Measurements from ENCODE around the gene CDK4. TPM values are rescaled to one million over a fixed set of nuclear protein-coding genes. Genes with fewer than 3 reads are reported as not detected.
A peak's percentile ranks its signal among the peaks of the same experiment; 100 is the strongest.

CDK4 gene
- total and polyA plus RNA-seq, 2 of the 13 experiments (the other 11 are each of a cell fraction or from before 2014, with no cell fraction given) = 191 to 209 TPM

DNA sequence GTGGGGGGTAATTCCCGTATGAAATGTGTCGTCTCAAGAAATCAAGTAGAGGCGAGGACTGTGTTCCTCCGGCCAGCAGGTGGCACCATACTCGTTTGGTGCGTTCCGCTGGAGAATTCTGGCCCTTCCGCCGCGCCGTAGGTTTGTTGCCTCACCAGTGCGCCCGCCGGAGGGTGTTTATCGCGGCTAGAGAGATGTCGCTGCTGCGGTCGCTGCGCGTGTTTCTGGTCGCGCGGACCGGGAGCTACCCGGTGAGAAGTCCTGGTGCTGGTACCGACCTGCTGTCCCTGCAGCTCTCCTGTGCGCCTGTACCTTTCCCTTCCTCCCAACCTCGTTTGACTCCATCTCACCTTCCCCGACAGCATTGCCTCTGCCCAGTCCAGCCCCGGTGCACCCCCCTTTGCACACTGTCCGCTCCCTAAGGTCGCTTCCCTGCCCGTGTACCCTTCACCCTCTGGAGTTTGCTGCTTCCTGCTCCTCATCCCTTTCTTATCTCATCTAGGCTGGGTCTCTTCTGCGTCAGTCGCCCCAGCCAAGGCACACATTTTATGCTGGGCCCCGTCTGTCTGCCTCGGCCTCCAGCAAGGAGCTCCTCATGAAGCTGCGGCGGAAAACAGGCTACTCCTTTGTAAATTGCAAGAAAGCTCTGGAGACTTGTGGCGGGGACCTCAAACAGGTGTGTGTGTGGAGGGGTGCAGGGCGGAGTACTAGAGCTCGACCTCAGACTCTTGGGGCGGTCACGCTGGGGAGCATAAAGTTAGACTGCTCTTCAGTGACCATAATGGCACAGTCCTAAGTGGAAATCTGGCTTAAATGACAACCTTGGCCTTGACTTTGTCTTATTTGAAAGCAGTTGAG is 30.7 kb upstream of the CDK4 start, which contains the start of gene TSFM:
Gene TSFM (plus strand): TSS at position 180 of the 858 bp plus-strand sequence. CDS start 15 bp downstream, at position 195.
- H3K4me3 ChIP-seq (replicated peaks in 1 of 3; ENCODE audit: insufficient read depth in 1 of 3, low read depth in 2 of 3, low read length in 3 of 3) = peak within 1 kb of the TSS; percentile 95 to 100 (median 99)
- no TSS peak for BruUV-seq (replicated peaks)
- H3K79me2 ChIP-seq (ENCODE audit: insufficient read depth, low read length) = peaks cover 16% of the 10 kb centered on the region
- peak; percentile 85 for DNase-seq (ENCODE audit: low spot score)
- H3K4me2 ChIP-seq (ENCODE audit: low read depth, low read length) = peak within 1 kb of the TSS; percentile 78
- CTCF ChIA-PET (ENCODE audit: low intra/inter-chr PET ratio, low total read pairs) = interaction anchor here (1.8 kb wide), 1 partner anchor 122 kb away, joined by 13 read pairs; no protein-coding TSS in a partner anchor
- intact Hi-C loops (cut with micrococcal nuclease; ENCODE audit: unreplicated experiment) (loop anchor here (1.0 kb wide), 1 partner anchor 11 kb away; the partner anchor contains the start of genes EEF1AKMT3 and METTL1), in situ Hi-C loops (cut with HindIII; ENCODE audit: extremely low pct_ligation_motif_present, low pct_unique_long_range_greater_than_20kb) (no loop called here)
- peak within 1 kb of the TSS; percentile 55 for H3K27ac ChIP-seq (ENCODE audit: extremely low read length, insufficient read depth, low read length)
- ATAC-seq = peak; percentile 89
- peaks cover 9 to 35% of the 10 kb centered on the region in 2 experiments for H3K36me3 ChIP-seq (replicated peaks in 1 of 2; ENCODE audit: control insufficient read depth in 1 of 2, insufficient read depth in 2 of 2, low read length in 2 of 2)
- peaks cover 17% of the 10 kb centered on the region for H3K4me1 ChIP-seq (ENCODE audit: insufficient read depth, low read length)
- POLR2A ChIA-PET = interaction anchor here (0.6 to 1.7 kb wide), 6 partner anchors 10 to 38 kb away, joined by 3 to 15 read pairs (median 3); partner anchors contain the start of genes AVIL, CDK4, EEF1AKMT3 and METTL1
- FAIRE-seq = peak; percentile 84
- no peaks in the 10 kb centered on the region for H3K9me3 ChIP-seq (ENCODE audit: low read length)
- H2AFZ ChIP-seq (ENCODE audit: low read length) = no peak within 1 kb of the TSS
- no peaks in the 10 kb centered on the region; a peak in 1 of 5 replicates for H3K27me3 ChIP-seq (ENCODE audit: control insufficient read depth in 1 of 2, insufficient read depth in 2 of 2, low read length in 2 of 2)
- H4K20me1 ChIP-seq (ENCODE audit: insufficient read depth, low read length) = no peaks in the 10 kb centered on the region
- peak within 1 kb of the TSS; percentile 87 for H3K9ac ChIP-seq (ENCODE audit: insufficient read depth, low read depth, low read length)
- under 1% methylated on average over 21 of the region's 45 CpGs for WGBS (ENCODE audit: low lambda C conversion rate)
- TF ChIP-seq NKX3-1 (CRISPR knock-in tag; IDR thresholded peaks at IDR 0.05) (0 out of 2 replicates have a peak, but pooled peaks have one; percentile 65), ZMYM2 (CRISPR knock-in tag; IDR thresholded peaks at IDR 0.05) (no peak), POLR2AphosphoS2 (IDR thresholded peaks at IDR 0.05; ENCODE audit: low read depth, low read length) (no peak), ZSCAN22 (CRISPR knock-in tag; IDR thresholded peaks at IDR 0.05) (no peak), YY1 (IDR thresholded peaks at IDR 0.05; ENCODE audit: insufficient read depth, insufficient replicate concordance, low read depth, low read length) (peak; percentile 83), ZNF615 (CRISPR knock-in tag; IDR thresholded peaks at IDR 0.05; ENCODE audit: borderline replicate concordance) (peak; percentile 81; the same call in 1 of the 2 replicates), THAP11 (CRISPR knock-in tag; IDR thresholded peaks at IDR 0.05) (peak; percentile 95), ZBTB21 (CRISPR knock-in tag; IDR thresholded peaks at IDR 0.05) (no peak), PITX1 (CRISPR knock-in tag; IDR thresholded peaks at IDR 0.05) (peak; percentile 57; the same call in 1 of the 2 replicates), ZNF772 (CRISPR knock-in tag; IDR thresholded peaks at IDR 0.05) (peak; percentile 82), RFX3 (CRISPR knock-in tag; IDR thresholded peaks at IDR 0.05) (0 out of 2 replicates have a peak, but pooled peaks have one; percentile 36), ZSCAN9 (CRISPR knock-in tag; IDR thresholded peaks at IDR 0.05; ENCODE audit: borderline replicate concordance) (peak; percentile 51; the same call in 1 of the 2 replicates), ATRX (CRISPR knock-in tag; IDR thresholded peaks at IDR 0.05; ENCODE audit: borderline replicate concordance) (no peak), ZNF24 (IDR thresholded peaks at IDR 0.05) (no peak), ZNF549 (CRISPR knock-in tag; IDR thresholded peaks at IDR 0.05) (no peak)
- TF ChIP-seq, protein P1, sequence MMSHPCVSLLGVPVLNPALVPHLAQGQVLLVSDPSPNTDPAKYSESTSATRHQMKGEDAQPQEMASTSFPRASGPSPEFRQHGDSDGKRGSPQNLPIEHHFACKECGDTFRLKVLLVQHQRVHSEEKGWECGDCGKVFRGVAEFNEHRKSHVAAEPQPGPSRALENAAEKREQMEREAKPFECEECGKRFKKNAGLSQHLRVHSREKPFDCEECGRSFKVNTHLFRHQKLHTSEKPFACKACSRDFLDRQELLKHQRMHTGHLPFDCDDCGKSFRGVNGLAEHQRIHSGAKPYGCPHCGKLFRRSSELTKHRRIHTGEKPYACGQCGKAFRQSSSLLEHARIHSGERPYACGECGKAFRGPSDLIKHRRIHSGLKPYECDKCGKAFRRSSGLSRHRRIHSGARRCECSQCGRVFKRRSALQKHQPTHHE (CRISPR knock-in tag; IDR thresholded peaks at IDR 0.05; ENCODE audit: borderline replicate concordance) = no peak
- TF ChIP-seq, protein P2, sequence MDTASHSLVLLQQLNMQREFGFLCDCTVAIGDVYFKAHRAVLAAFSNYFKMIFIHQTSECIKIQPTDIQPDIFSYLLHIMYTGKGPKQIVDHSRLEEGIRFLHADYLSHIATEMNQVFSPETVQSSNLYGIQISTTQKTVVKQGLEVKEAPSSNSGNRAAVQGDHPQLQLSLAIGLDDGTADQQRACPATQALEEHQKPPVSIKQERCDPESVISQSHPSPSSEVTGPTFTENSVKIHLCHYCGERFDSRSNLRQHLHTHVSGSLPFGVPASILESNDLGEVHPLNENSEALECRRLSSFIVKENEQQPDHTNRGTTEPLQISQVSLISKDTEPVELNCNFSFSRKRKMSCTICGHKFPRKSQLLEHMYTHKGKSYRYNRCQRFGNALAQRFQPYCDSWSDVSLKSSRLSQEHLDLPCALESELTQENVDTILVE (CRISPR knock-in tag; IDR thresholded peaks at IDR 0.05) = peak; percentile 87
- TF ChIP-seq, protein P3, sequence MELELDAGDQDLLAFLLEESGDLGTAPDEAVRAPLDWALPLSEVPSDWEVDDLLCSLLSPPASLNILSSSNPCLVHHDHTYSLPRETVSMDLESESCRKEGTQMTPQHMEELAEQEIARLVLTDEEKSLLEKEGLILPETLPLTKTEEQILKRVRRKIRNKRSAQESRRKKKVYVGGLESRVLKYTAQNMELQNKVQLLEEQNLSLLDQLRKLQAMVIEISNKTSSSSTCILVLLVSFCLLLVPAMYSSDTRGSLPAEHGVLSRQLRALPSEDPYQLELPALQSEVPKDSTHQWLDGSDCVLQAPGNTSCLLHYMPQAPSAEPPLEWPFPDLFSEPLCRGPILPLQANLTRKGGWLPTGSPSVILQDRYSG (CRISPR knock-in tag; IDR thresholded peaks at IDR 0.05) = 0 out of 2 replicates have a peak, but pooled peaks have one; percentile 26
- TF ChIP-seq, protein P4, sequence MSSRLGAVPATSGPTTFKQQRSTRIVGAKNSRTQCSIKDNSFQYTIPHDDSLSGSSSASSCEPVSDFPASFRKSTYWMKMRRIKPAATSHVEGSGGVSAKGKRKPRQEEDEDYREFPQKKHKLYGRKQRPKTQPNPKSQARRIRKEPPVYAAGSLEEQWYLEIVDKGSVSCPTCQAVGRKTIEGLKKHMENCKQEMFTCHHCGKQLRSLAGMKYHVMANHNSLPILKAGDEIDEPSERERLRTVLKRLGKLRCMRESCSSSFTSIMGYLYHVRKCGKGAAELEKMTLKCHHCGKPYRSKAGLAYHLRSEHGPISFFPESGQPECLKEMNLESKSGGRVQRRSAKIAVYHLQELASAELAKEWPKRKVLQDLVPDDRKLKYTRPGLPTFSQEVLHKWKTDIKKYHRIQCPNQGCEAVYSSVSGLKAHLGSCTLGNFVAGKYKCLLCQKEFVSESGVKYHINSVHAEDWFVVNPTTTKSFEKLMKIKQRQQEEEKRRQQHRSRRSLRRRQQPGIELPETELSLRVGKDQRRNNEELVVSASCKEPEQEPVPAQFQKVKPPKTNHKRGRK (CRISPR knock-in tag; IDR thresholded peaks at IDR 0.05) = no peak
